ENCODE results near the gene TSPO2.
"Not testable (repeated sequence)": the region's sequence is repeated elsewhere in the genome, so short reads cannot be mapped to it uniquely, and the experiment has no call there.

TSPO2 gene

DNA sequence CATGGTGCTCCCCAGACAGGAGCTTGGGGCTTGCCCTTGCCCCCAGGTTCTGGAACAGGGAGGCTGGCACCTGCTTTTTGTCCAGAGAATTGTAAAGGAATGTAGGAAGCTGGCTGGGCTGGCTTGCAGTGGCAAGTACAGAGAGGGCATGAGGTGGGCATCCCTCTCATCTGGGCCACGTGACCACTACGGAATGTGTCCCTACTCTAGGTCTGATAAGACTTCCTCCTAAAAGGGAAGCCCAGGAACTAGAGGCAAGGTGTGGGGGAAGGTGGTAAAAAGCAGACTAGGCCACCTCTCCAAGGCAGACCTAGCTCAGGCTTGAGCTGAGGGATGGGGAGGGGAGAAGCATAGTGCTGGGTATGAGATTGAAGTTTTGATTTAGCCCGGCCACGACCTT lies 42.0 kb upstream of the TSPO2 start:
- no peak overlapping the region for H3K4me3 ChIP-seq (ENCODE audit: low read depth, low read length, poor library complexity, severe bottlenecking)
- no peak overlapping the region for H2AFZ ChIP-seq (ENCODE audit: low read length)
- H3K4me1 ChIP-seq (ENCODE audit: insufficient read depth, low read length, severe bottlenecking), result no peaks in the 10 kb centered on the region
- no peaks in the 10 kb centered on the region for H3K36me3 ChIP-seq (ENCODE audit: insufficient read depth, low read length)
- no peaks in the 10 kb centered on the region for H3K9me3 ChIP-seq (ENCODE audit: low read length)
- H3K27ac ChIP-seq (ENCODE audit: low read depth, low read length, poor library complexity, severe bottlenecking), result no peak overlapping the region
- H3K9ac ChIP-seq (ENCODE audit: low read length), result no peak overlapping the region
- no peak for TF ChIP-seq EZH2 (IDR thresholded peaks at IDR 0.05; ENCODE audit: borderline replicate concordance, low read length)
- TF ChIP-seq, protein P1, sequence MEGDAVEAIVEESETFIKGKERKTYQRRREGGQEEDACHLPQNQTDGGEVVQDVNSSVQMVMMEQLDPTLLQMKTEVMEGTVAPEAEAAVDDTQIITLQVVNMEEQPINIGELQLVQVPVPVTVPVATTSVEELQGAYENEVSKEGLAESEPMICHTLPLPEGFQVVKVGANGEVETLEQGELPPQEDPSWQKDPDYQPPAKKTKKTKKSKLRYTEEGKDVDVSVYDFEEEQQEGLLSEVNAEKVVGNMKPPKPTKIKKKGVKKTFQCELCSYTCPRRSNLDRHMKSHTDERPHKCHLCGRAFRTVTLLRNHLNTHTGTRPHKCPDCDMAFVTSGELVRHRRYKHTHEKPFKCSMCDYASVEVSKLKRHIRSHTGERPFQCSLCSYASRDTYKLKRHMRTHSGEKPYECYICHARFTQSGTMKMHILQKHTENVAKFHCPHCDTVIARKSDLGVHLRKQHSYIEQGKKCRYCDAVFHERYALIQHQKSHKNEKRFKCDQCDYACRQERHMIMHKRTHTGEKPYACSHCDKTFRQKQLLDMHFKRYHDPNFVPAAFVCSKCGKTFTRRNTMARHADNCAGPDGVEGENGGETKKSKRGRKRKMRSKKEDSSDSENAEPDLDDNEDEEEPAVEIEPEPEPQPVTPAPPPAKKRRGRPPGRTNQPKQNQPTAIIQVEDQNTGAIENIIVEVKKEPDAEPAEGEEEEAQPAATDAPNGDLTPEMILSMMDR (IDR thresholded peaks at IDR 0.05; ENCODE audit: low read length), result no peak
- H4K20me1 ChIP-seq (ENCODE audit: insufficient read depth, low read length), result no peaks in the 10 kb centered on the region
- H3K9me2 ChIP-seq (ENCODE audit: low read depth, low read length), result no peaks in the 10 kb centered on the region
- H3K4me2 ChIP-seq (ENCODE audit: low read length), result no peak overlapping the region
- no peaks in the 10 kb centered on the region for H3F3A ChIP-seq (ENCODE audit: insufficient read depth, low read length)
- no peaks in the 10 kb centered on the region; the same call in 1 of the 2 replicates for H3K27me3 ChIP-seq (ENCODE audit: insufficient read depth, low read length)
- H3K79me2 ChIP-seq (ENCODE audit: insufficient read depth, low read length), result no peaks in the 10 kb centered on the region

DNA sequence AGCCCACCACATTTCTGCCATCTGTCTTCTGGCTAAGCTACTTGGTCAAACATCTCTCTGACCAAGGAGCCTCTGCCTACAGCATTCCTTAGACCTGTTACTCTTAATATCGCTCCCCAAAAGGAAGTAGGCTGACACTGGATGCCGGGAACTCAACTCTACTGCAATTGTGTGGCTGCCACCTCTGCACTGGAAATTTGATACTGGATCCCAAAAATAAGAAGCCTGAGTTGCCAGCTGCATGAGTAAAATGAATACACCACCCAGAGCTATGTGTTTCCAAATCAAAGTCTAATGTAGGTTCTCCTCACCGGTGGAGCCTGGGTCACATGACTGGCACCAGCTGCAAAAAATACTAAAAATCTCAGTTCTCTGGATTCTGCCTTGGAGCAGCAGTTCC lies 40.1 kb upstream of the TSPO2 start:
- H3K4me2 ChIP-seq (ENCODE audit: low read length), result no peak overlapping the region
- no peaks in the 10 kb centered on the region; the same call in 1 of the 2 replicates for H3K27me3 ChIP-seq (ENCODE audit: insufficient read depth, low read length)
- H3K9ac ChIP-seq (ENCODE audit: low read length), result no peak overlapping the region
- H4K20me1 ChIP-seq (ENCODE audit: insufficient read depth, low read length), result no peaks in the 10 kb centered on the region
- H3K9me2 ChIP-seq (ENCODE audit: low read depth, low read length), result no peaks in the 10 kb centered on the region
- H3K79me2 ChIP-seq (ENCODE audit: insufficient read depth, low read length), result no peaks in the 10 kb centered on the region
- H3K9me3 ChIP-seq (ENCODE audit: low read length), result no peaks in the 10 kb centered on the region
- H3F3A ChIP-seq (ENCODE audit: insufficient read depth, low read length), result no peaks in the 10 kb centered on the region
- no peak overlapping the region for H3K4me3 ChIP-seq (ENCODE audit: low read depth, low read length, poor library complexity, severe bottlenecking)
- H3K27ac ChIP-seq (ENCODE audit: low read depth, low read length, poor library complexity, severe bottlenecking), result no peak overlapping the region
- H3K4me1 ChIP-seq (ENCODE audit: insufficient read depth, low read length, severe bottlenecking), result no peaks in the 10 kb centered on the region
- no peaks in the 10 kb centered on the region for H3K36me3 ChIP-seq (ENCODE audit: insufficient read depth, low read length)
- H2AFZ ChIP-seq (ENCODE audit: low read length), result no peak overlapping the region
- TF ChIP-seq, protein P1 (IDR thresholded peaks at IDR 0.05; ENCODE audit: low read length), result no peak
- TF ChIP-seq EZH2 (IDR thresholded peaks at IDR 0.05; ENCODE audit: borderline replicate concordance, low read length), result no peak

DNA sequence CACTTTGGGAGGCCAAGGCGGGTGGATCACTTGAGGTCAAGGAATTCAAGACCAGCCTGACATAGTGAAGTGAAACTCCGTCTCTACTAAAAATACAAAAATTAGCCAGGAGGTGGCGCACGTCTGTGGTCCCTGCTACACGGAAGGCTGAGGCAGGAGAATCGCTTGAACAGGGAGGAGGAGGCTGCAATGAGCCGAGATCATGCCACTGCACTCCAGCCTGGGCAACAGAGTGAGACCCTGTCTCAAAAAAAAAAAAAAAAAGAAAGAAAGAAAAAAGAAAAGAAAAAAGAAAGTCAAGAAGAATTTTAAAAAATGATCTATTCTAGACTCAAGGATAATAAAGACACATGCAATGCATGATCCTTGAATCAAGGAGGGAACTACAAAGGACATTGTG lies 36.0 kb upstream of the TSPO2 start:
- not testable (repeated sequence) for H2AFZ ChIP-seq (ENCODE audit: low read length); H3K36me3 ChIP-seq (ENCODE audit: insufficient read depth, low read length); H3K9me3 ChIP-seq (ENCODE audit: low read length); H3K27me3 ChIP-seq (ENCODE audit: insufficient read depth, low read length); H3K4me1 ChIP-seq (ENCODE audit: insufficient read depth, low read length, severe bottlenecking); H3K4me2 ChIP-seq (ENCODE audit: low read length); H3F3A ChIP-seq (ENCODE audit: insufficient read depth, low read length); H3K79me2 ChIP-seq (ENCODE audit: insufficient read depth, low read length); H3K27ac ChIP-seq (ENCODE audit: low read depth, low read length, poor library complexity, severe bottlenecking); H4K20me1 ChIP-seq (ENCODE audit: insufficient read depth, low read length); H3K4me3 ChIP-seq (ENCODE audit: low read depth, low read length, poor library complexity, severe bottlenecking); H3K9ac ChIP-seq (ENCODE audit: low read length); H3K9me2 ChIP-seq (ENCODE audit: low read depth, low read length)
- TF ChIP-seq, protein P1 (IDR thresholded peaks at IDR 0.05; ENCODE audit: low read length), result peak; percentile 56

DNA sequence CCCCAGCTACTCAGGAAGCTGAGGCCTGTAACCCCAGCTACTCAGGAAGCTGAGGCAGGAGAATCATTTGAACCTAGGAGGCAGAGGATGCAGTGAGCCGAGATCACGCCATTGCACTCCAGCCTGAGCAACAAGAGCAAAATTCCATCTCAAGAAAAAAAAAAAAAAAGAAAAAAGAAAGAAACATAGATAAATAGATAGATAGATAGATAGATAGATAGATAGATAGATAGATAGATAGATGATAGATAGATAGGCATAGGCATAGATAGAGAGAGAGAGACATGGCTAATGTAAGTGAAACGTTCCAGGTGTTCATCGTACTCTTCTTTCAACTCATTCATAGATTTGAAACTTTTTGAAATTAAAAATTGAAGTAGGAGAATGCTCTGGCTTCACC lies 35.3 kb upstream of the TSPO2 start:
- H3K9me3 ChIP-seq (ENCODE audit: low read length); H3F3A ChIP-seq (ENCODE audit: insufficient read depth, low read length); H3K4me2 ChIP-seq (ENCODE audit: low read length); H3K36me3 ChIP-seq (ENCODE audit: insufficient read depth, low read length); H3K79me2 ChIP-seq (ENCODE audit: insufficient read depth, low read length); H3K9me2 ChIP-seq (ENCODE audit: low read depth, low read length); H2AFZ ChIP-seq (ENCODE audit: low read length); H4K20me1 ChIP-seq (ENCODE audit: insufficient read depth, low read length); H3K27me3 ChIP-seq (ENCODE audit: insufficient read depth, low read length); H3K9ac ChIP-seq (ENCODE audit: low read length); H3K4me1 ChIP-seq (ENCODE audit: insufficient read depth, low read length, severe bottlenecking); H3K27ac ChIP-seq (ENCODE audit: low read depth, low read length, poor library complexity, severe bottlenecking); H3K4me3 ChIP-seq (ENCODE audit: low read depth, low read length, poor library complexity, severe bottlenecking): not testable (repeated sequence)
